NOMO-1 treated with DMSO at 0.1 percent for 48 hours (cell line): ENCODE measurements around the gene SF3B3.
A peak's percentile ranks its signal among the peaks of the same experiment; 100 is the strongest.

Experiments used
- DNase-seq: peaks from one replicate; lab custom pipeline; 2025; ENCODE audit not compliant: unreplicated experiment; lab: John Stamatoyannopoulos, UW

Gene SF3B3

DNA sequence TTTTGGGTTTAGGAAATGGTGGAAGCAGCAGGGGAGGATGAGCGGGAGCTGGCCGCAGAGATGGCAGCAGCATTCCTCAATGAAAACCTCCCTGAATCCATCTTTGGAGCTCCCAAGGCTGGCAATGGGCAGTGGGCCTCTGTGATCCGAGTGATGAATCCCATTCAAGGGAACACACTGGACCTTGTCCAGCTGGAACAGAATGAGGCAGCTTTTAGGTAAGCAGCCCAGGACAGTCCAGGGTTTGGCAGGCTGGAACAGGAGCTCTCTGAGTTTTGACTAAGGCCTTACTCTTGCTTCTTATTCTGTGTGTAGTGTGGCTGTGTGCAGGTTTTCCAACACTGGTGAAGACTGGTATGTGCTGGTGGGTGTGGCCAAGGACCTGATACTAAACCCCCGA, 41.4 kb downstream of the SF3B3 start:
- no peak for DNase-seq

GRCh38 chr16:70568601-70569237, 45.1 kb downstream of the SF3B3 start:
- no peak for DNase-seq

- no peak for DNase-seq
Measured at GRCh38 chr16:70569752-70570151, 46.1 kb downstream of the SF3B3 start.

- DNase-seq: no peak
Measured at GRCh38 chr16:70570967-70571570, 47.5 kb downstream of the SF3B3 start.

- no peak for DNase-seq
Measured at GRCh38 chr16:70571623-70572022, 48.0 kb downstream of the SF3B3 start.

GRCh38 chr16:70572050-70572925, 48.7 kb downstream of the SF3B3 start:
- DNase-seq: no peak

DNA sequence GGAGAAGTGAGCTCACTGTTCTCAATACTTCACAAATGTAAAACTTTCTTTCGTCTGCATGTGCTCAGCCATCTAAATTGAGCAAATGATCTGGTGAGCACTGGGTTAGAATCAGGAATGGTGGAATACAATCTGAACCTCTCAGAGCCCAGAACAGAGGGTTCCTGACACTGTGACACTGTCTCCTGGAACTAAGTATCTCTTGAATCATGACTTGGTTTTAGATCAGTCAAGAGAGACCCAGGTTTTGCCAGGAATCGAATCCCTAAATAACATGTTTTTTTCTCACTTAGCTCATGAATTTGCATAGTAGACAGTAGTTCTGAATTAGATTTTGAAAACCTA, 49.3 kb downstream of the SF3B3 start:
- no peak for DNase-seq

DNA sequence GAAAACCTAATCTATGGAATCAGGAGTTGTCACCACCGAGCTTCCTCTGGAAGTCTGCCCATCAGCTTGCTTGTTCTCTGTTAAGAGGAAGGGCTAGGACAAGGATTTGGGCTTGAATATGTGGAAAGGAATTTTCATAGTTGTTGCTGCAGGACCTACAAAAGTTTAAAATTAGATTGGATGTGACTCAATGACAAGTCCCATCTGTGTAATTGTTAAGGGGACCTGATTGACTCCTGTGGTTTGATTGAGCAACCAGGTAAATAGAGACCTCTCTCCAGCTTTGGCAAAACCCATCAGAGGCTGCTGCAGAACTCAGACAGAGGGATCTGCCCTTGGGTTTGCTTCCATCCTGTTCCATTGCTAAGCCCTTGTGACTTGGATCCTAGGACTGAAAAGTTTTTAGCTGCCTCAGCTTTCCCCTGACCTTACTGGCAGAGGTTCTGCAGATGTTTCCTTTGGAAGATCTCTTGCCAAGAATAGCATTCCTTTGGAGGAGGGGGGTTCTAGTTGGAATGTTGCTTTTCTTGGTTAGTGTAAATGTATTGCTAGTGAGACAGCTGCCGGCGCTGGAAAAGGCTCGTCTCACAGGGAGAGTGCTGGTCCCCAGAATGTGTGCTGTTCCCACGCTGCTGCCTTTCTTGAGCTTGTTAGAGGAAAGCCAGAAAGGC, 50.0 kb downstream of the SF3B3 start:
- DNase-seq: no peak

GRCh38 chr16:70574595-70575271, 51.1 kb downstream of the SF3B3 start:
- DNase-seq: no peak

DNA sequence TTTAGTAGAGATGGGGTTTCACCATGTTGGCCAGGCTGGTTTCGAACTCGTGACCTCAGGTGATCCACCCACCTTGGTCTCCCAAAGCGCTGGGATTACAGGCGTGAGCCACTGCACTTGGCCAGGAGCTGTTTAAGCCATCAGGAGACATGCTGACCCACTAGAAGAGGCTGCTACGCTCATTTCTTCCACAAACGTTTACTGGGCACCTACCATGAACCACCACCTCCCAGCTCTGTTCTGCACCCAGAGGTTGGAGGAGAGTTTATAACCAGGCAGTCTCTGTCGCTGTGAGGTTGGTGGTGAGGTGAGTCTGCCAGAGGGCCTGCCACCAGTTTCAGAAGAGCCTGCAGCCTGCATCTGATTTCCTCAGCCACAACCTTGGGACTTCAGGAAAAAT, 51.8 kb downstream of the SF3B3 start:
- no peak for DNase-seq

GRCh38 chr16:70576431-70577255, 53.0 kb downstream of the SF3B3 start:
- peak; percentile 51 for DNase-seq

DNA sequence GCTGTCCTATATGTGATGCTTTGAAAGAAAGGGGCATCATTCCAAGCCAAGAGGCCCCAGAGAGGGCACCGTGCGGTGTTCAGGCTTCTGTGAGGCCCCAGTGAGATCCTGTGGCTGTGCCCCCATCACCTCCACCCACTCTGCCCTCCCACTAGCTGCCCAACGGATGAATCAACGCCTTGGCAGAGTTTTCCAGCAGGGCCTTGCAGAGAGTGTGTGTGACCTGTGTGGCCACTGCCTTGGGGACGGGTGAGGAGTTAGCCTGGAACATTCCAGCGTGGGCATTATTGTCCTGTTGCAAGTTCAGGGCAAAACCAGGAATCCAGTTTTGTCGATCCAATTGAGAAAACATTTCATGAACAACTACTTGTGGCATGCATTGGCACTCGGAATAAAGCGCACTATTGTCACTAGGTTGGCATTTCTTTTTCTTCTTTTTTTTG, 53.7 kb downstream of the SF3B3 start:
- no peak for DNase-seq

- no peak for DNase-seq
Measured at GRCh38 chr16:70578035-70578434, 54.4 kb downstream of the SF3B3 start.

DNA sequence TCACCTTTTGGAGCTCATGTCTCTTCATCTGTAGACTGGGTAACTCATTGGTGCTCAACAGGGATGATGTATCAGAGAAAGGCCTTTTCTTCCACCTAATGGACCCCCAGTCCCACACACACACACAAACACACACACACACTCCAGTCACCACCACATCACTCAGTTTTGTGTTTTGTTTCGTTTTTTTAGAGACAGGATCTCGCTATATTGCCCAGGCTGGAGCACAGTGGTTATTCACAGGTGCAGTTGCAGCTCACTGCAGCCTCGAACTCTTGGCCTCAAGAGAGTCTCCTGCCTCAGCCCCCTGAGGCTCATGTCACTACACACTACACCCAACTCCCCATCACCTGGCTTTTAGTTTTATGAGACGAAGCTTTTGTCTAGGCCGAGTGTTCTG, 55.6 kb downstream of the SF3B3 start:
- DNase-seq: no peak

DNA sequence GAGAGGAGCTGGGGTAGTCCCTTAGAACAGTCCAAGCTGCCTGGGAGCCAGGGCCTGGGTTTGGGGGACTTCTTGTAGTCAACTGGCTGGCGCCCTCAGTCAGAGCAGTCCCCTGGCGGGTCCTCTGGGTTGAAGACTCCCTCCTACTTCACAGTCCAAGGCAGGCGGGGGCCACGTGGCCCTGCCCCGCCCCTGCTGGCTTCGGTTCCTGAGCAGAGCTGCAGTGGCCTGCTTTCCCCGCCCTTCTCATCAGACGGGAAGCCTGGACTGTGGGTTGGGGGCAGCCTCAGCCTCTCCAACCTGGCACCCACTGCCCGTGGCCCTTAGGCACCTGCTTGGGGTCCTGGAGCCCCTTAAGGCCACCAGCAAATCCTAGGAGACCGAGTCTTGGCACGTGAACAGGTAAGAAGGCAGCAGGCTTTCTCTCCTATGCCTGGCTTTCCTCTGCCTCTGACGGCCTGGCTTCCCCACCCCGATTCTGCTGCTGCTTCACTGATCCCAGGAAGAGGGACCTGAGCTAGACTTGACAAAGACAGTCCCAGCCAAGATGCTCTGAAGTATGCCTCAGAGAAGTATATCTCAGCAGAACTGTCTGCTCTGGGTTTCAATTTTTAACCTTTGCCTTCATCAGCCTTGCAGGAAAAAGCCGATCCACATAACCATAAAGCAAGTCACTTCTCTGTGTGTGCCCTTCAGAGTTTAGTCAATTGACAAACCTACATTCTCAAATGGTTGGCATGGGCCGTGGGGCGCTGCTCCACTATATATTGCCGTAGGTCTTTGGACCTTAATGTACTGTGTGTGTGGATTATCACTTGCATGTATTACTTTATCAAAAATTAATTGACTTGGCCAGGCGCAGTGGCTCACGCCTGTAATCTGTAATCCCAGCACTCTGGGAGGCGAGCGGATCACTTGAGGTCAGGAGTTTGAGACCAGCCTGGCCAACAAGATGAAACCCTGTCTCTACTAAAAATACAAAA, 56.3 kb downstream of the SF3B3 start:
- no peak for DNase-seq

DNA sequence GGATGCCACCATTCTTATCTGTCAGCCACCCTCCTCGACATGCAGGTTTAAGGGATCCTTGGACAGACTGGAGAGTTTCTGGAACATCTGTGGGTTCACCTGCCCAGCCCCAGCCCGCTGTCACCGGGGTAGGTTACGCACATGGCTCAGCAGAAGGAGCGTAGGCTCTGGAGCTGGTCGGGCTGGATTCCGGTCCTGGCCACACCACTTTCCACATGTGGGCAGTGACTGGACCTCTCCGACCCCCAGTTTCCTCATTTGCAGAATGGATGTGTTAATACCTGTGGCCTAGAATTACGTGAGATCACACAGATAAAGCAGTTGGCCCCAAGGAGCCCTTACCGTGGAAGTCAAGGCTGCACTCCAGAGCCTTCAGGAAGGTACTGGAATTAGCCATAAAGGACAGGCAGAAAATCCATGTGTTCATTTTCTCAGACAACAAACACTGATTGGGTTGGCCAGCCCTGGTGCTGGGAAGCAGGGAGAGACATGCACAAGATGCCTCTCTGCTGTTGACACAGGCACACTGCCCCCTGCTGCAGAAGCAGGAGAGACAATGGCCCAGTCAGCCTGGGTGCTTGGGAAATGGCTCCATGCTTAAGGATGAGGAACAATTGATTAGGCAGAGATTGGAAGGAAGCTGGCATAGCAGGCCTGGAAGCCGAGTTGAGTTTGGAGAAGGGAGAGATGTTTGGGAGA, 58.8 kb downstream of the SF3B3 start:
- DNase-seq: no peak

DNA sequence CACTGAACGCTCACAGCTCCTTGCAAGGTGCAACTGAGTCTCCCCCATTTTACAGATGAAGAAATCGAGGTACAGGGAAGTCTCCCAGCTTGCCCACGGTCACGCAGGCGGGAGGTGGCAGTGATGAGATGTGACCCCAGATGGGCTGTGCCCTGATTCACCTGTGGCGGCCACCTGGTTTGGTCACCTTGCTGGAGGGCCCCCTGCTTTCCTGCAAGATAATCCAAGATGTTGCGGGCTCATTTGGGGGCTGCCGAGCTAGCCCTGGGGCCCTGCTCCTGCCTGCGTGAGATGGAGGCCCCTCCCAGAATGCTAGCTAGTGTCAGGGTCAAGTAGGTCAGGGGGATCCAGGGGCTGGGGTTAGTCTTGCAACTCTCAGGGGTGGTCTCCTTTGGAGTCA, 63.1 kb downstream of the SF3B3 start:
- DNase-seq: no peak

DNA sequence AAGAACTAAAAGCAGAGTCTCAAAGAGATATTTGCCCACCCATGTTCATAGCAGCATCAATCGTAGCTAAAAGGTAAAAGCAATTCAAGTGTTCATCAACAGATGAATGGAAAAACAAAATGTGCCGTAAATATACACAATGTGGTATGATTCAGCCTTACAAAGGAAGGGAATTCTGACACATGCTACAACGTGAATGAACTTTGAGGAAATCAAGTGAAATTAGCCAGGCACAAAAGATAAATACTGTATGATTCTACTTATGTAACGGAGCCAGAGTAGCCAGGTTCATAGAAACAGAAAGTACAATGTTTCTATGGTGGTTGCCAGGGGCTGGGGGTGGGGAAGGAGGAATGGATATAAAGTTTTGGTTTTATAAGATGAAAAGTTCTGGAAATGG, 64.9 kb downstream of the SF3B3 start:
- no peak for DNase-seq
